GM18517 (cell line): Measurements from ENCODE around the gene CUEDC1.
"Not testable (repeated sequence)": the region's sequence is repeated elsewhere in the genome, so short reads cannot be mapped to it uniquely, and the experiment has no call there.

Source experiments
- ATAC-seq: cut with Tn5 transposase; IDR thresholded peaks from one replicate; pipeline ENCODE4 v1.9.1; 2021; ENCODE audit warnings: mild to moderate bottlenecking, moderate library complexity; ENCODE audit not compliant: unreplicated experiment

The CUEDC1 gene

DNA sequence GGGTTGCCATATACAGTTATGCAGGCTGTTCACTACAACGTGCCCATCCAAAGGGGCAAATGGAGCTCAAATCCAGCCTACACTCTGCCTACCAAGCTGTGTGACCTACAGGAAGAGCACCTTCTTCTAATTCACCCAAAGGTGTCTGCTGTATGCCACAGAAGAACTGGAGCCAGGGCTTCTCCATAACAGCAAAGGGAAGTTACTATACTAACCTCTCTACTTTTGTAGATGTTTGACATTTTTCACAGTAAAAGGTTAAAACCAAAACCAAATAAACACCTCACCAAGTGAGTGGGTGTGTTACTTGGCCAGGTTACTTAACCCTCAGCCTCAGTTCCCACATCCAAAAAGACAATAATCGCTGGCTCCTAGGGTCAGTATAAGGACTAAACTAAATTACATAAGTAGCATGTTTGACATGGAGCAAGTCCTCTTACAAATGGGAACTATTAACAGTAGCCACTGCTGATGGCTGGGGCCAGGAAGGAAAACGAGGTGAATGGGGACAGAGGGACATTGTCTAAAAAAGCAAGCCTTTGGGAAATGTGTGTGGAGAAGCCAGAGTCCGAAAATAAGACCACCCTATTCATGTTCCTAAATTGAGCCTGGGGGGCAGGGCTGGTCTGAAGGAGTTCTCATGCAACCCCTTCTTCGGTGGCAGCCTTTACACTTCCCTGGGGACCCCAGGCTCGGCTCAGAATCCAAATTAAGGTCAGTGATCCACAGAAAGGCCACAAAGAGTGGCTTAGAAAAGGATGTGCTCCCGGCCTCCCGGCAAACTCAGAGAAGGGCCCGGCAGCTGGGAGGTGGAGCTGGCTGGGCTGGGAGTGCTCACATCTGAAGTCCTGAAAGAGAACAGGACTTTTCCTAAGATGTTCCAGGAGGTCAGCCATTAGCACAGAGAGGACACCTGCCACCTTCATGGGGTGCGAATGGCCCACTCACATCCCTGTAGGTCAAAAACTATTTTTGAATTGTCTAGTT, 13.5 kb downstream of the CUEDC1 start:
- ATAC-seq = no peak

GRCh38 chr17:57940653-57941329, 14.4 kb downstream of the CUEDC1 start:
- peak; percentile 48 for ATAC-seq

- ATAC-seq = peak; percentile 11
These were observed 15.0 kb downstream of the CUEDC1 start for GRCh38 chr17:57940231-57940630.

- peak; percentile 63 for ATAC-seq
These were observed 15.4 kb downstream of the CUEDC1 start for GRCh38 chr17:57939797-57940196.

DNA sequence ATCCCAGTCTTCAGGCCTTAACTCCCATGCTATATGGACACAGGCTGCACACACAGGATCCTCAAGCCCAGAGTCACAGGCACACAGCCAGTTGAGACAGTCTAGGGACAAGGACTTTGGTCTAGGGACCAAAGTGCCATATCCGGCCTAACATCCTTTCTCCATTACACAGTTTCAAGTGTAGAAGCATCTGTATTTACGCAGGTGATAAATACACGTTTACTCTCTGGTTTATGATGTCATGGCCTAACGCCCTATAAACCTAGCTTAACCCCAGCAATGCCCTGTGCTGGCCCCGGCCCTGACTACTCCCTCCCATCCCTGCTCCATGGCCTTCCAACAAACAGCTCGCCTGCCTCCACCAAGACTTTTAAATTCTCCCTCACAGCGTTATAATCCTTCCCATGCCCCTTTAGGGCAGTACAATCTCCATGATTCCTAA, 17.1 kb downstream of the CUEDC1 start:
- no peak for ATAC-seq

DNA sequence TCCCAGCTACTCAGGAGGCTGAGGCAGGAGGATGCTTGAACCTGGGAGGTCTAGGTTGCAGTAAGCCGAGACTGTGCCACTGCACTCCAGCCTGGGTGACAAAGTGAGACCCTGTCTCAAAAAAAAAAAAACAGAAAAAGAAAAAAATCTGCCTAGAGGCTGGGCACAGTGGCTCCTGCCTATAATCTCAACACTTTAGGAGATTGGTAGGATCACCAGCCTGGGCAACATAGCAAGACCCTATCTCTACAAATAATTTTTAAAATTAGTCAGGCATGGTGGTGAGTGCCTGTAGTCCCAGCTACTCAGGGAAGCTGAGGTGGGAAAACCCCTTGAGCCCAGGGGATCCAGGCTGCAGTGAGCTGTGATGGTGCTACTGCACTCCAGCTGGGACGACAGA, 17.7 kb downstream of the CUEDC1 start:
- ATAC-seq = no peak

GRCh38 chr17:57935833-57936807, 19.1 kb downstream of the CUEDC1 start:
- no peak for ATAC-seq

- ATAC-seq = no peak
These were observed 23.6 kb downstream of the CUEDC1 start for GRCh38 chr17:57931488-57932137.

GRCh38 chr17:57930239-57930638, 25.0 kb downstream of the CUEDC1 start:
- no peak for ATAC-seq

- ATAC-seq = no peak
These were observed 25.8 kb downstream of the CUEDC1 start for GRCh38 chr17:57929386-57929785.

- no peak for ATAC-seq
These were observed 26.3 kb downstream of the CUEDC1 start for GRCh38 chr17:57928928-57929327.

DNA sequence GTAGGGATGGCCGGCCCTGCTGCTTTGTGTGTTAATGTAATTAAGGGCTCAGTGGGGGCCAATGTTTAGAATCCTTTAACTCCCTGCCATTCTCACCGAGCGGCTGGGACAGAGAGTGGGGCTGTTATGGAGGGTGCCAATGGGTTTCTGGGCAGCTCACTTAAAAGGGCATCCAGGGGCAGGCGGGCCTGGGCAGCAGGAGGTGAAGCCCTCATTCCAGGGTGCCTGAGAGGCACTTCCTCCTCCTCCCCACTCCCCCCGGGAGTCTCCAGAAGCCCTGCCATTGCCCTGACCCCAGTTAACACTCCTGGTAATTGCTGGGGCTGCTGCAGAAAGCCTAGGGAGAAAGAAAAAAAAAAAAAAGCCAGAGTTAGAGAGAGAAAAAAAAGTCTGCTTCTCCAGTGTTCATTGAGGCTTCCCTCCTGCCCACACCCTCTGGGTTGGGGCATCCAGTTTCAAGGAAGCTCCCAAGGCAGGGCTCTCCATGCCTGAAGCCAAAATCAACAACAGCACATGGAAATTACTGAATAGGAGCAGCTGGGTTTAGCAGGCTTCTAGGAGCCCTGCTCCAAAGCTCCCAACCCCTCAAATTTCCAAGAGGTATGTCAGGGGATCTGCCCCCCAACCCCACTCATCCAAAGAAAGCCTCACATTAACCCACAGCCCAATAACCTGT, 28.0 kb downstream of the CUEDC1 start:
- no peak for ATAC-seq

DNA sequence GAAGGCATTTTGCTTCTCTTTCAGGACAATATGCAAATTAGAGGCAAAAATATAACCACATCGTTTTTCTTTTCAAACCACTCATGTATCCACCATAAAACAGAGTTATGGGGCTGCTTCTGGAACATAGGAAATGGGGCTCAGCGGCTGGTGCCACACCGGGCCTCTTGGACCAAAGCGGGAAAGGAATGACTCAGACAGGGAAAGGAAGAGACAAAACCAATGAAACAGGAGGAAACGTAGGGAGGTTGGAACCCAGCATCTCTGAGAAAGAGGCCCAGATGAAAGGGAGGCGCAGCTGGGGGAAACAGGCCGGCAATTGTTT, 28.5 kb downstream of the CUEDC1 start:
- no peak for ATAC-seq

GRCh38 chr17:57925361-57925990, 29.7 kb downstream of the CUEDC1 start:
- ATAC-seq = no peak

DNA sequence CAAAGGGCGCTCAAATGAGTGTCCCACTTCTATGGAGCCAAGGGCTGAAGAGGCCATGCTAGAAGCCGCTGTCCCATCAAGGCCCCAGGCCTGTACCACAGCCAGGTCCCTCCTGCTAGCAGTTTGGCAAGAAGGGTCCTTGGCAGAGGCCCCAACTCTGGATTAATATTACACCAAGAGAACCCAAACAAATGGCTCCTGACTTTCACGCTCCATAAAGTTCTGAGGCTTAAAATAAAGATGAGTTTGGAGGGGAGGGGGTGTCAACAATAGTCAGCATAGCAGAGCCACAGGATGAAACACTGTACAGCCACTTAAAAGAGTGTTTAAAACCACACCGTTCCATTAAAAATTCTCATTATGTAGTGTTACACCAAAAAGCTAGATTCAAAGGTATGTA, 30.5 kb downstream of the CUEDC1 start:
- no peak for ATAC-seq

- no peak for ATAC-seq
These were observed 31.9 kb downstream of the CUEDC1 start for GRCh38 chr17:57923182-57923872.

DNA sequence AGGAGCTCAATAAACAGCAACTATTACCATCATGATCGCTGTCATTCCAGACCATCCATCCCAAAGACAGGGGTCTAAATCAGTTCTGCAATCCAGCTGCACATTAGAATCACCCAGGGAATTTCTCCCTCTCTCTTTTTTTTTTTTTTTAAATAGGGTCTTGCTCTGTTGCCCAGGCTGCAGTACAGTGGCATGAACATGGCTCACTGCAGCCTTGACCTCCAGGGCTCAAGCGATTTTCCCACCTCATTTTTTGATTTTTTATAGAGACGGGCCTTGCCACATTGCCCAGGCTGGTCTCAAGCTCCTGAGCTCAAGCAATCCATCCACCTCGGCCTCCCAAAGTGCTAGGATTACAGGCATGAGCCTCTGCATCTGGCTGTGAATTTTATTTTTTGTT, 32.5 kb downstream of the CUEDC1 start:
- not testable (repeated sequence) for ATAC-seq

- no peak for ATAC-seq
These were observed 34.1 kb downstream of the CUEDC1 start for GRCh38 chr17:57920916-57921703.
